ENCODE data around the gene KPNA1.

DNA sequence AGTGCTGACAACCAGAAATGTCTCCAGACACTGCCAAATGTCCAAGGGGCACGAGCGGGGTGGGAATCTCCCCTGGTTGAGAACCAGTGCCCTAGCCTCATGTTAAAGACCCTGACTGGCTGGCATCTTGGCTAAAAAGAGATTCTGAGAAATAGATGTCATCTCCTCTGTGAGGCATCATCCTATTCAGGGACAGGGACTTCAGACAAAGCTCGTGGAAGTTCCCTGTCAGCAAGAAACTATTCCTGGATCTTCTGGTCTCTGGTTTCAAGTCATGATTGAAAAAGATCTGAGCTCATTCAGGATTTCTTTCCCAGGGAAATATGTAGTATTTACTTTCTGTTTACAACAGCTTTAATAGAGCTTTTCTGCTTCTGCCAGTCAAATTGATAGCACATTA, 109.7 kb downstream of the KPNA1 start:
- TF ChIP-seq, protein P1, sequence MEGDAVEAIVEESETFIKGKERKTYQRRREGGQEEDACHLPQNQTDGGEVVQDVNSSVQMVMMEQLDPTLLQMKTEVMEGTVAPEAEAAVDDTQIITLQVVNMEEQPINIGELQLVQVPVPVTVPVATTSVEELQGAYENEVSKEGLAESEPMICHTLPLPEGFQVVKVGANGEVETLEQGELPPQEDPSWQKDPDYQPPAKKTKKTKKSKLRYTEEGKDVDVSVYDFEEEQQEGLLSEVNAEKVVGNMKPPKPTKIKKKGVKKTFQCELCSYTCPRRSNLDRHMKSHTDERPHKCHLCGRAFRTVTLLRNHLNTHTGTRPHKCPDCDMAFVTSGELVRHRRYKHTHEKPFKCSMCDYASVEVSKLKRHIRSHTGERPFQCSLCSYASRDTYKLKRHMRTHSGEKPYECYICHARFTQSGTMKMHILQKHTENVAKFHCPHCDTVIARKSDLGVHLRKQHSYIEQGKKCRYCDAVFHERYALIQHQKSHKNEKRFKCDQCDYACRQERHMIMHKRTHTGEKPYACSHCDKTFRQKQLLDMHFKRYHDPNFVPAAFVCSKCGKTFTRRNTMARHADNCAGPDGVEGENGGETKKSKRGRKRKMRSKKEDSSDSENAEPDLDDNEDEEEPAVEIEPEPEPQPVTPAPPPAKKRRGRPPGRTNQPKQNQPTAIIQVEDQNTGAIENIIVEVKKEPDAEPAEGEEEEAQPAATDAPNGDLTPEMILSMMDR (IDR thresholded peaks at IDR 0.05): no peak
- TF ChIP-seq POLR2A (IDR thresholded peaks at IDR 0.05): no peak

All from heart left ventricle (tissue), 13 donors.